ENCODE measurements around the gene TAS1R1.

GRCh38 chr1:6535214-6535613 lies 19.9 kb upstream of the TAS1R1 start:
- TF ChIP-seq YY1 (IDR thresholded peaks at IDR 0.05; ENCODE audit: low read depth, low read length) (no peak), CREB1 (IDR thresholded peaks at IDR 0.05; ENCODE audit: low read depth) (no peak), EP300 (IDR thresholded peaks at IDR 0.05; ENCODE audit: borderline replicate concordance in 1 of 2, control insufficient read depth in 1 of 2, low read depth in 2 of 2, low read length in 2 of 2) (no peak), NFYB (IDR thresholded peaks at IDR 0.05; ENCODE audit: insufficient read depth, low read depth, low read length) (no peak), RFX5 (IDR thresholded peaks at IDR 0.05; ENCODE audit: low read depth, low read length) (no peak), TAF1 (IDR thresholded peaks at IDR 0.05; ENCODE audit: borderline replicate concordance, low read depth, low read length) (no peak), USF1 (IDR thresholded peaks at IDR 0.05; ENCODE audit: borderline replicate concordance, extremely low read length, insufficient read depth, low read depth, low read length) (no peak), MAX (IDR thresholded peaks at IDR 0.05; ENCODE audit: low read depth, low read length) (no peak), CTCF (IDR thresholded peaks at IDR 0.05 in 2 of 3, conservative IDR thresholded peaks at IDR 0.05 in 1 of 3; ENCODE audit: control insufficient read depth in 2 of 3, extremely low read depth in 1 of 3, insufficient read depth in 1 of 3, low read depth in 3 of 3, low read length in 3 of 3) (no peak)

All from GM12878 (cell line).